Stimulated activated CD4-positive, alpha-beta T cell treated with anti-CD3 and anti-CD28 coated beads, Interleukin-4, amount 100 ng/mL, for 1 hour (primary cell): Measurements from ENCODE around the gene STX1A.
"Not testable (repeated sequence)": the region's sequence is repeated elsewhere in the genome, so short reads cannot be mapped to it uniquely, and the experiment has no call there.

Source experiments
- DNase-seq: peaks from one replicate; pipeline ENCODE4 v3.0.0-alpha.2; 2020

Gene STX1A

DNA sequence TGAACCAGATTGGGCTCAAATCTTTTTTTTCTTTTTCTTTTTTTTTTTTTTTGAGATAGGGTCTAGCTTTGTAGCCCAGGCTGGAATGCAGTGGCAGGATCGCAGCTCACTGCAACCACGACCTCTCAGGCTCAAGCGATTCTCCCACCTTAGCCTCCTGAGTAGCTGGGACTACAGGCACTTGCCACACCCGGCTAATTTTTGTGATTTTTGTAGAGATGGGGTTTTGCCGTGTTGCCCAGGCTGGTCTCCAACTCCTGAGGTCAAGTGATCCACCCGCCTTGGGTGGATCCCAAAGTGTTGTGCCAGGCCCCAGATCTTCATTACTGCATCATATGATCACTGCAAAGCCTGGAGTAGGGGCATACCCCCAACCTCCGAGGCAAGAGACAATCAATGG is 39.0 kb downstream of the STX1A start:
- no peak for DNase-seq

DNA sequence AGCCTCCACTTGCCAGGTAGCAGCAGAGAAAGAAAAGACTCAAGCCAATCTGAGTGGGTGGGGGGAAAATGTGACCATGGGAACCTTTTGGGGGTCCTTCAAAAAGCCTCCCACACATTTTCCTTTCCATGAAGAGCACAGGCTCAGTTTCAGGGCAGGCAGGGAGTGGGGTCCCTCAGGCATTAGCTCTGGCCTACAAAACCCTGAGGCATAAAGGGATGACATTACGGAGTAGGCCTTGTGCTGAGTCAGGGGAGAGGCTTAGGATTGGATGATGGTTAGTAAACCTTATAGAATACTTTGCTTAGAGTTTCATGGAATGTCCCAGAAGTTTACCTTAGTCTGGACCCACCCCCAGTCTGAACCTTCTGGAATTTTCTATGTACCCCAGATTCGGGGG is 39.8 kb downstream of the STX1A start:
- no peak for DNase-seq

DNA sequence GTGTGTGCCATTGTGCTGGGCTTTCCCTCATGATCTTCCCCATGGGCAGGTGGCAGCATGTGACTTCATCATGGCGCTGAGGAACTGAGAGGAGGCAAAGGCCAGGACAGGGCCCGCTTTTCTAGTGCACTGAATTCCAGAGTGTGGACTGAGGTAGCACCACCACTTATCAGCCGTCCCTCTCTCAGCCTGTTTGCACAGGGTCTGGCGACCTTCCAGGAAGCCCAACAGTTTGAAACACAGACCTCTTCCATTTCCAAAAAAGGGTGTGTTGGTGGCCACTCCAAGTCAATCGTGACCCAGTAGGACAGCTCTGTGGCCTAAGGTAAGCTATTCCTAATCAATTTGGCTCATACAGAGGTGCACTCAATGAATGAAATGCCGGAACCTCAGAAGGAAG is 40.6 kb downstream of the STX1A start:
- no peak for DNase-seq

DNA sequence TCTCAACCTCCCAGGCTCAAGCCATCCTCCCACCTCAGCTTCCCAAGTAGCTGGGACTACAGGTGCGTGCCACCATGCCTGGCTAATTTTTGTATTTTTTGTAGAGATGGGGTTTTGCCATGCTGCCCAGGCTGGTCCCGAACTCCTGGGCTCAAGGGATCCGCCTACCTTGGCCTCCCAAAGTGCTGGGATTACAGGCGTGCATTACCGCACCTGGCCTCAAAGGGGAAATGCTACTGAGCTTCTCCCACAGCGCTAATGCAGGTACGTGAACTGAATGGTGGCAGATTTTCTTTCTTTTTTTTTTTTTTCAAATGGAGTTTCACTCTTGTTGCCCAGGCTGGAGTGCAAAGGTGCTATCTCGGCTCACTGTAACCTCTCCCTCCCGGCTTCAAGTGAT is 43.4 kb downstream of the STX1A start:
- not testable (repeated sequence) for DNase-seq

DNA sequence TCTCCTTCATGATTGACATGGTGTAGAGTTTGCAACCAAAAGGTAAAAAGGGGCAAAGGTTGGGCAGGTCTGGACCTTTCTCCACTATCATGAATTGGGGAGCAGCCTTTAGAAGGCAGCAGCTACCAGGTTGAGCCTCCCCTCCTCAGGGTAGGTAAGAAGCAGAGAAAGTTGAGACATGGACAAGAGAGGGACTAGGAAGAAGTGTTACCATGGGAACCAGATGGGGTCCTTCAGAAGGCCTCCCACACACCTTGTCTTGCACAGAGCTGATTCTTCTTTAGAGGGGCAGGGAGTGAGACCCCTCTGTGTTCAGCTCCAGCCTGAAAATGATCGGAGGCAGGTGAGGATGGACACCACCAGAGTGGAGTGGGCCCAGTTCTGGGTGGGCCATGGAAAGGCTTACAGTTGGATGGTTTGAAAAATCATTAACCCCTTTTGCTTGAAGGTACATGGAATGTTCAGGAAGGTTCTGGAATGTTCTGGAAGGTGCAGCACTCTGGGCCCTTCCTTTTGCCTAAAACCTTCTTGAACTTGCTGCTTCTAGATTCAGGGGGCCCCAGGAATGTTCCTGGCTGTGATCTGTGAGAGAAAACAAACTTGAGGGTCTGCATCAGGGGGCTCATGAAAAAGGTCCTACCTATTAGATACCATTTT is 44.9 kb downstream of the STX1A start:
- DNase-seq, result no peak

GRCh38 chr7:73671857-73672445 is 47.5 kb downstream of the STX1A start:
- no peak for DNase-seq

GRCh38 chr7:73671322-73671661 is 48.2 kb downstream of the STX1A start:
- DNase-seq, result no peak

DNA sequence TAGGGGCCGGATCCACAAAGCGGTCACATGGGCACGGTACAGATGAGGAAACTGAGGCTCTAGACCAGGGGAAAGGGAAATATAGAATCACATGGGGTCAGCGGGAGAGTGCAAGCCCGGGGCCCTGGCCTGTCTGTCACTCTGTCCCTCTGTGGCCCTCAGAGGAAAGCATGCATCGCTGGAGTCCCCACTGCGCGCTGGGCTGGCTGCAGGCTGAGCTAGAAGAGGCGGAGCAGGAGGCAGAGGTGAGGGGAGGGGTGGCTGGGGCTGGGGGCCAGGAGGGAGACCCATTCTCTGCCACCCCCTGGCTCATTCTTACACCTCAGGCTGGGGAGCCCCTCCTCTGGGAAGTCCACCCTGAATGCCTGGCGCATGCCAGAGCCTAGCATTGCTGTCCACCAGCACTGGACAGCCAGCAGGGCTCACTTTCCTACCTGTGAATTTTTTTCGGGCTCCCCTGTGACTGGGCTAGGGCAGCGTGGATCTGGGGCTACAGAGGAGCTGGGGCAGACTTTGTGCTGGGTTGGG is 49.5 kb downstream of the STX1A start:
- DNase-seq, result no peak

GRCh38 chr7:73669288-73669701 is 50.2 kb downstream of the STX1A start:
- no peak for DNase-seq

- no peak for DNase-seq
Measured at GRCh38 chr7:73668886-73669230, 50.6 kb downstream of the STX1A start.

DNA sequence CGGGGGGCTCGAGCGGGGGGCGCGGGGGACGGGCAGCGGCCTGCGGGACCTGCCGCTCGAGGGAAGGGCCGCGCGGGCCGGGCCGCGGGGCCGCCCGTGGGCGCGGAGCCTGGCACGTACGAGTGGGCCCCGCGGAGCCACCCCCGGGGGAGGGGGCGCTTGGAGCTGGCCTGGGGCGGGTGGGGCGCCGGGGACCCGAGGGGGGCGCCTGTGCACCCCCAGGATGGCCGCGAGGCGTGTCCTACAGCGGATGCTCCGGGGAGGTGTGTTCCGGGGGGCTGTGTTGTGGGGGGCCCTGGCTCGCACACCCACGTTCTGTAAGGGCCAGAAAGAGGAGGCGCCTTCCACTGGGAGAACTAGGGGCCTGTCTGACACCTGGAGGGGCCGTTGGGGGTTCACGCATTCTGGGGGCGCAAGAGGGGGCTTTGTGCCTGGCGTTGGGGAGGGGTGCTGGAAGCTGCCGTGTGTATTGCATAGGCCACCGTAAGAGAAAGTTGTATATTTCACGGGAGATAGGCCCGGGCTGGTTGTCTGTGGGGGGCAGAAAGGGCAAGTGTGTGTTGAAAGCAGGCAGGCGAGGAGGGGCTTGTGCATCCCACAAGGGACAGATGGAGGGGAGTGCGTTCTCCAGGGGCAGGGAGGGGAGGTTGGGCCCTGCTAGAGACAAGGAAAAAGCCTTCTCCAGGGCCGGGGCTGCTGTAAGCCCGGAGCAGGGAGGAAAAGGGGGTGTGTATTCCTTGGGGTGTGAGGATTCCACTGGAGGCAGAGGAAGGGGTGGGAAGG is 51.2 kb downstream of the STX1A start:
- no peak for DNase-seq

- peak; percentile 94 for DNase-seq
Measured at GRCh38 chr7:73667344-73668102, 51.9 kb downstream of the STX1A start, which contains the start of gene VPS37D. Gene VPS37D (plus strand): TSS chr7:73667831. CDS start chr7:73667959, 128 bp downstream.

DNA sequence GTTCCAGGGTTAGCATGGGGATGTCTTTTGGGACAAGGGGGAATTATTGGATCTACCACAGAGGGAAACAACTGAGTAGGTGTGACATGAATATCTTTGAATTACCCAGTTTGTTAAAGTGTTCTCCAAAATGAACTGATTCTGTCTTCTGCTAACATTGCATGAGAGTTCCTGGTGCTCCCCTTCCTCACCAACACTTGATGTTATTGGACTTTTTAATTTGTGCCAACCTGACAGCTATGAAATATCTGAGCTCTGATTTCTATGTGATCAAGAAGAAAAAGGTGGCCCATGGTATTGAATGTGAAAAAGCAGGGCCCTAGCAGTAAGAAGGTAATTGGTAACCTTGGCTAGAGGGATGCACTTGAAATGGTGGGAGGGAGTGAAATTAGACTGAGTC is 56.4 kb downstream of the STX1A start:
- DNase-seq, result no peak

- DNase-seq, result not testable (repeated sequence)
Measured at GRCh38 chr7:73660594-73660993, 58.9 kb downstream of the STX1A start.

DNA sequence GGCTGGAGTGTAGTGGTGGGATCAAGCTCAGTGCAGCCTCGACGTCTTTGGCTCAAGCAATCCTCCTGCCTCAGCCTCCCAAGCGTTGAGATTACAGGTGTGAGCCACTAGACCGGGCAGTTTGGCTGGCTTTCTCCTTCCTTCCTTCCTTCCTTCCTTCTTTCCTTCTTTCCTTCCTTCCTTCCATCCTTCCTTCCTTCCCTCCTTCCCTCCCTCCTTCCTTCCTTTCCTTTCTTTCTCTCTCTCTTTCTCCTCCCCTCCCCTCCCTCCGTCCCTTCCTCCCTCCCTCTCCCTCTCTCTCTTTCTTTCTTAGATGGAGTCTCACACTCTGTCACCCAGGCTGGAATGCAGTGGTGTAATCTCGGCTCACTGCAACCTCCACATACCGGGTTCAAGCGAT is 59.5 kb downstream of the STX1A start:
- no peak for DNase-seq

DNA sequence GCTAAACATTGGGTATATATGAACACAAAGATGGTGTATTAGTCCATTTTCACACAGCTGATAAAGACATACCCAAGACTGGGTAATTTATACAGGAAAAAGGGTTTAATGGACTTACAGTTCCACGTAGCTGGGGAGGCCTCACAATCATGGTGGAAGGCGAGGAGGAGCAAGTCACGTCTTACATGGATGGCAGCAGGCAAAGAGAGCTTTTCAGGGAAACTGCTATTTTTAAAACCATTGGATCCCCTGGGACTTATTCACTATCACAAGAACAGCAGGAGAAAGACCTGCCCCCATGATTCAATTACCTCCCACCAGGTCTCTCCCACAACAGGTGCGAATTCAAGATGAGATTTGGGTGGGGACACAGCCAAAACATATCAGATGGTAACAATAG is 64.2 kb downstream of the STX1A start:
- DNase-seq, result not testable (repeated sequence)

DNA sequence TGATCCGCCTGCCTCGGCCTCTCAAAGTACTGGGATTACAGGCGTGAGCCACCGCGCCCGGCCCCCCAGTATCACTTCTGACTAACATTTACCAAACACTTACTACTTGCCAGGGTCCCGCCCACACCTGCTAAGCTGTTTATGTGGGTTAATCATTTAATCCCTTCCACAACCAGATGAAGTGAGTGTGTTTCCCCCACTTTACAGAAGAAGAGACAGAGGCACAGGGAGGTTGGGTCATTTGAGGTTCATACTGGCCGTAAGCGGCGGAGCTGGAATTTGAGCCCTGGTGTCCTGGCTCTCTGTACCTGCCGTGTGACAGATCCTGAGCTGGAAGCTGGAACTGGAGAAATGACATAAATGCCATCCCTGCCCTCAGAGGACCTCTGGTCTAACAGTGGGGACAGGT is 66.9 kb downstream of the STX1A start:
- DNase-seq, result no peak

DNA sequence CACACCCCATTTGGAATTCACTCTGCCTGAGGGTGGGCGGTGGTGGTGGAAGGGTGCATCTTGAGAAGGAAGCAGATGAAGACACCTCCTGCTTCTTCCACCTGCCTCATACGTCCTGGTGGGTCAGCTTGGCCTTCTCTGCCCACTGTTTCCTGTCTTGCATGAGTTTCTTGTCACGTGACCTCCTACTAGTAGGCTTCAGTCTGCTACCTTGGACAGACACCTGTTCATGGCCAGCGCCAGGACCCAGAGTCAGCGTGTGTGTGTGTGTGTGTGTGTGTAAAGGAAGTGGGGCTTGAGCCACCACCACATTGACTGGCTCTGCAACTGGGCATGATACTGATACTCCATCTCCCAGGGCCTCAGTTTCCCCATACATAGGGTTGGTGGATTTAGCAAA is 68.9 kb downstream of the STX1A start:
- no peak for DNase-seq

DNA sequence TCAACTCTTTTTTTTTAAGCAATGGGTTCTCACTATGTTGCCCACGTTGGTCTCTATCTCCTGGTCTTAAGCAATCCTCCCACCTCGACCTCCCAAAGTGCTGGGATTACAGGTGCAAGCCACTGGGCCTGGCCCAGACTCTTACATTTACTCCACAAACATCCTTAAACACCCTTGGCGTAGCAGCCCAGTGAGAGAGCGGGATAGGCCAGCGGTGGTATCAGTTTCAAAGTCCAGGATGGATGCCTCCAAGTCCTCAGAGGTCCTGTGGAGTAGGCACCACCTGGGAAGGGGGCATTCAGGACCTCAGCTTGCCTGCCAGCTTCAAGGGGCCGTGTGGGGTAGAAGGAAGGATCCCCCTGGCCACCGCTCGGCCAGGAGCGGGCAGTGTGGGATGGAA is 69.9 kb downstream of the STX1A start:
- no peak for DNase-seq
